HL-60 (cell line): ENCODE measurements around the gene KIAA1217.

ENCODE experiments used
- DNase-seq, 2 experiments: peaks; one replicate each; pipeline ENCODE4 v3.0.0-alpha.2; 2010 to 2020; ENCODE audit warnings: low read depth in 1 of 2, low spot score in 1 of 2
- H3K27ac ChIP-seq: fragments of 250-450 bp; sonication (Bioruptor Pico); replicated peaks from 2 replicates; pipeline ENCODE4 v1.5.1; 2020; ENCODE audit warnings: mild to moderate bottlenecking, moderate library complexity
- H3K27me3 ChIP-seq: fragments of 250-450 bp; sonication (Bioruptor Pico); 2 replicates; pipeline ENCODE4 v1.5.1; 2021; ENCODE audit warnings: mild to moderate bottlenecking, moderate library complexity; ENCODE audit not compliant: insufficient read depth, poor library complexity, severe bottlenecking
- H3K4me3 ChIP-seq: replicated peaks from 2 replicates; pipeline ENCODE4 v1.5.1; 2011; ENCODE audit warnings: mild to moderate bottlenecking, control low read depth, low read length; ENCODE audit not compliant: insufficient read depth
- CTCF ChIP-seq: IDR thresholded peaks from one replicate; pipeline ENCODE4 v1.5.1; 2011; ENCODE audit warnings: low read length, control low read depth, inconsistent platforms; ENCODE audit not compliant: insufficient read depth
- GABPA ChIP-seq: IDR thresholded peaks from 2 replicates; pipeline ENCODE4 v1.6.1; 2012; ENCODE audit warnings: low read depth
- POLR2AphosphoS5 ChIP-seq: IDR thresholded peaks from 2 replicates; pipeline ENCODE4 v1.6.1; 2012; ENCODE audit warnings: low read depth
- REST ChIP-seq: IDR thresholded peaks from 2 replicates; pipeline ENCODE4 v1.6.1; 2012; ENCODE audit warnings: low read depth; ENCODE audit not compliant: insufficient replicate concordance
- SPI1 ChIP-seq: IDR thresholded peaks from 2 replicates; pipeline ENCODE4 v1.6.1; 2012; ENCODE audit warnings: low read depth, mild to moderate bottlenecking, borderline replicate concordance

The KIAA1217 gene

GRCh38 chr10:24542314-24543270, 333.7 kb downstream of the KIAA1217 start:
- no peak overlapping the region for H3K27ac ChIP-seq
- no peak overlapping the region for H3K4me3 ChIP-seq
- no peak for TF ChIP-seq GABPA
- TF ChIP-seq CTCF: no peak
- no peak for TF ChIP-seq REST
- no peak for TF ChIP-seq POLR2AphosphoS5
- TF ChIP-seq SPI1: no peak
- H3K27me3 ChIP-seq: no peaks in the 10 kb centered on the region
- DNase-seq: no peak

- no peak for DNase-seq
- Histone ChIP-seq H3K27ac (no peak overlapping the region), H3K27me3 (no peaks in the 10 kb centered on the region), H3K4me3 (no peak overlapping the region)
- TF ChIP-seq CTCF (no peak), GABPA (no peak), REST (no peak), SPI1 (no peak), POLR2AphosphoS5 (no peak)
These were observed 335.8 kb downstream of the KIAA1217 start for GRCh38 chr10:24544776-24545175.

- Histone ChIP-seq H3K4me3 (no peak overlapping the region), H3K27ac (no peak overlapping the region), H3K27me3 (no peaks in the 10 kb centered on the region)
- TF ChIP-seq GABPA: no peak
- no peak for DNase-seq
These were observed 336.6 kb downstream of the KIAA1217 start for GRCh38 chr10:24545585-24545984.

GRCh38 chr10:24550680-24551079, 341.7 kb downstream of the KIAA1217 start:
- Histone ChIP-seq H3K27ac (no peak overlapping the region), H3K27me3 (no peaks in the 10 kb centered on the region), H3K4me3 (no peak overlapping the region)
- DNase-seq: no peak
- TF ChIP-seq POLR2AphosphoS5 (no peak), SPI1 (no peak), GABPA (no peak), REST (no peak), CTCF (no peak)
